GM19397 (cell line): ENCODE measurements around the gene NBDY.
"Not testable (repeated sequence)": the region's sequence is repeated elsewhere in the genome, so short reads cannot be mapped to it uniquely, and the experiment has no call there.

Experiments used
- ATAC-seq: cut with Tn5 transposase; IDR thresholded peaks from one replicate; pipeline ENCODE4 v1.9.1; 2021; ENCODE audit warnings: mild to moderate bottlenecking, moderate library complexity; ENCODE audit not compliant: unreplicated experiment

NBDY gene, protein sequence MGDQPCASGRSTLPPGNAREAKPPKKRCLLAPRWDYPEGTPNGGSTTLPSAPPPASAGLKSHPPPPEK

DNA sequence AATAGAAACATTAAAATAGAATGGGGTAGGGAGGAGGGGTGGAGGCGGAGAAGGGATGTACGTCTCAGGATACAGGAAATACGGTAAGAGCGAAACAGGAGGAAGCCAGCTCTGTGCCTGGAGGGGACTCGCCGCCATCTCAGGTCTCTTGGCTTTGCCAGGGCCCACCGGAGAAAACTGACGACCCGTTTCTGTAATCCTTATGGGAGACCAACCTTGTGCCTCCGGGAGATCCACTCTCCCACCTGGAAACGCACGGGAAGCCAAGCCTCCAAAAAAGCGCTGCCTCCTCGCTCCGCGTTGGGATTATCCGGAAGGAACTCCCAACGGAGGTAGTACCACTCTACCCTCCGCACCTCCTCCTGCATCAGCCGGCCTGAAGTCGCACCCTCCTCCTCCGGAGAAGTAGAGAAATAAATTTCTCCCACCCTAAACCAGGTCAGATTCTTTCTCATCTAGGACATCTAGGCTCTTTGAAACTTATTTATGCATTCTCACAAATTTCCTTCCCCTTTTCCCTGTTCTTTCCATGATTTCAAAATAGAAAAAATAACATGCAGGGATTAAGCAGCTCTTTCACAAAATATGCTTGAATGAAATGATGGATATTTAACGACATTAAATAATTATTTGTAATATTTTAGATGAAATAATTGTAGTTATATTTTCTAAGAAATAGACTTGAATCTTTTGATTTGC is at the start of gene NBDY:
Gene NBDY, plus strand, starts transcription at position 92 of the 699 bp plus-strand sequence. Its CDS starts 111 bp downstream, at position 203.
- ATAC-seq, result peak; percentile 74

DNA sequence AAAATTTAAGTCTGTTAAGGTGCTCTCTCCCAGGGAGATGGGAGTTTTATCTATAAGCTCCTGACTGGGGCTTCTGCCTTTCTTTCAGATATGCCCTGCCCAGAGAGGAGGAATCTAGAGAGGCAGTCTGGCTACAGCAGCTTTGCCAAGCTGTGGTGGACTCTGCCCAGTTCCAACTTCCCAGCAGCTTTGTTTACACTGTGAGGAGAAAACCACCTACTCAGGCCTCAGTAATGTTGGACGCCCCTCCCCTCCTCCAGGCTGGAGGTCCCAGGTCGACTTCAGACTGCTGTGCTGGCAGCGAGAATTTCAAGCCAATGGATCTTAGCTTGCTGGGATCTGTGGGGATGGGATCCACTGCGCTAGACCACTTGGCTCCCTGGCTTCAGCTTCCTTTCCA is 24.5 kb upstream of the NBDY start:
- ATAC-seq, result not testable (repeated sequence)

DNA sequence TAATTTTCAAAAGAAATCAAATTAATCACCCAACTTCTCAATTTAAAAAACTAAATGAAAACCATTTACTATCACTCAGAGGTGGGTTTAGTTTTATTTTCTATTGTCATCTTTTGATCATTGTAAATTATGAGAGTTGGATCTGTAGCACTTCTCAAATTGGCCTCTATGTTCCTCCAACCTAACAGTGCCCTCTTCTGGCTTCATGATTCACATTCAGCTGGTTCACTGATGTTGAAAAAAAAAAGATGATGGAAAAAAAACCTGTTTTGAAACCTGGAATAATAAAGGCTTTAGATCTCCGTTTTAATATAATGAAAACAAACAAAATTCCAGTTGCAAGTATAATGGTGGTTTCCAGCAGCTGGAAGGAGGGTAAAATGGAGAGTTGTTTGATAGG is 2.4 kb upstream of the NBDY start:
- no peak for ATAC-seq

DNA sequence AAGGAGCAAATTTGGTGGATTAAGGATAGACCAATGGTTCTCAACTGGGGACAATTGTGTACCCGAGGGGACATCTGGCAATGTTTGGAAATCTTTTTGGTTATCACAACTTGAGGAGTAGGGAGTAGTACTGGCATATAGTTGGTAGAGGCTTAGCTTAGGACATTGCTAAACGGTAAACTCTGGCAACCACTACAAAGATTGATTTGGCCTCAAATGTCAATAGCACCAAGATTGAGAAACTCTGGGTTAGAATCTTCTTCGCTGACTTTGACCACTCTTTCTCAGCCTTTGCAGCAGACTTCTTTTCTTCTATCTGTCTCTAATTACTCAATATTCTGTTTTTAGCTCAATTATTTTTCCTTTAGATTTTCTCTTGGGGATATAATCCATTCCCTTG is 1.5 kb upstream of the NBDY start:
- ATAC-seq, result no peak

DNA sequence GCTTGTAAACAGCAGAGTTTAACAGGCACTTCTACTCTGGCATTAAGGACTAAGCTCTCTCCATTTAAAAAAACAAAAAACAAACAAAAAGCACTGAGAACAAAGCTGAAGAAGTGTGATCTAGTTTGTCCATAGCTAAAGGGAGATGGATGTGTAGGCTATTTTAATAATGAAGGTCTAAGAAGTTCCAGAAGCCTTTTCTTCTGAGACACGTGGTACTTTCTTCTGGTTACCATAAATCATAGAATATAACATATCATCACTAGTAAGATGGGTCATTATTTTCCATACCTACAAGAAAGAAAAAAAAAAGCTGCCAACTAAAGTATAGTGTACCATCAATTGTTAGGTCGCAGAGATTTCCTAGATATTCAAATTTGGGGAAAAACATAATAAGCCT is 722 bp upstream of the NBDY start:
- ATAC-seq, result no peak

DNA sequence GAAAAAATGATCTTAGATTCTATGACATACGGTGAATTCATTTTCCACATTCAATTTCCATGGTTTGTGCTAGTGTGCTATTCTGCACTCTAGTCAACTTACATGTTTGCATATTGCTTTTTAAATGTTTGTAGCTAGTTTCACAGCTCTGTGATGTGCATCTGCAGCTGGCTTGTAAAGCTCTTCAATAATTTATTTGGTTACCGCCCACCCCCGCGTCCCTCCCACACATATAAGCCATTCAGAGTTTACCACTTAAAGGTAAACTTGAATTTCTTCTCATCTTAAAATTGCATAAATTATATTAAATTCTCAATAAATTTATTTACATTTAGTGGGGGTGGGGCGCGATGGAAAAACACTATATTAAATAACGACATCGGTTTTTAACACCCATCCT is 291 bp upstream of the NBDY start:
- ATAC-seq, result peak; percentile 40

DNA sequence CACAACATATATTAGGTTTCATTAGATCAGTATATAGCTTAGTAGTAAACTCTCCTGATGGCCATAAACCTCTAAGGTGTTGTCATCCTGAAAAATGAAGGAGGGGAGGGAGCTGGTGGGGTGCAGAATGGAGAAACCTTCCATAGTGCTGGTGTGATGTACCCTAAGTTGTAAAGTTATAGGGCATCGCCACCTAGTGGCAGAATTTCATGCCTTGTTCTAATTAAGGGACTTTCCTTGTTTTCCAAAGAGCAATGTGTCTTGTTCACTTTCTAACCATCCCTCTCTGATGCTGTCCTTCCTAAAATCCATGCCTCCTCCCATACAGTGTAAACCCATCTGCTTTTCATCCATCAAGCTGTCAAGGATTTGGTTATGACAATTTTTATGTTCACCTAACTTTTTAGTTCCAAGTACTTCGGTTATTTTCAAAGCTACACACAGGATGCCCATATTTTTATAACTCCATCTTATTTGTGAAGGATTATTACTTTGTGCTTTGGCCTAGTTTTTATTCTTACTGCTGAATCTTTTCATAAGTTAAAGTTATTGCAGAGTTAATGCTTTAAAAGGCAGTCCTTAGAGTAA is 4.5 kb downstream of the NBDY start:
- no peak for ATAC-seq

DNA sequence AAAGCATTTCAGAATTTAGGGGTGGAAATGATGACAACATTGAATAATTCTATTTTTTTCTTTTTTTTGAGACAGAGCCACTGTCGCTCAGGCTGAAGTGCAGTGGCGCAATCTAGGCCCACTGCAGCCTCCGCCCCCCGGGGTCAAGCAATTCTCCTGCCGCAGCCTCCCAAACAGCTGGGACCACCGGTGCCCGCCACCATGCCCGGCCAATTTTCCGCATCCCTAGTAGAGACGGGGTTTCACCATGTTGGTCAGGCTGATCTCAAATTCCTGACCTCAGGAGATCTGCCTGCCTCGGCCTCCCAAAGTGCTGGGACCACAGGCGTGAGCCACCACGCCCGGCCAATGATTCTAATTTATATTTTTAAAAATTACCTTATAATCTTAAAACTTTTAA is 7.2 kb downstream of the NBDY start:
- no peak for ATAC-seq

DNA sequence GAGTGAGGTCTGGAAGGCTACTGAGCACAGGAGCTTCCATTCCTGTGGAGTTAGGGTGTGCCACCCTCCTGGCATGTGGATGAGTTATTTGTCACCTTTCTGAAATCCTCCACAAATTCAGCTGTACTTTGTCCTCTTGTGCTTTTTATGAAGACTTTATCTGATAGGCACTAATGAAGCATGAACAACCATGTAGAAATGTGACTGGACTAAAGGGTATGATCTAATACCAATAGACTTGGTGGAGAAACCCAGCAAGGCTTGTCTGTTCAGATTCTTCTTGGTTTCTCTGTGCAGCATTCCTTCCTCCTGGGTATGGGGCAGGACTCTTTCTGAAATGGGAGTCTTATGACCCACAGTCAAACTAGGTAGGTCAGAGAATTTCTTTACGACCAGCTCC is 9.6 kb downstream of the NBDY start:
- ATAC-seq, result no peak

DNA sequence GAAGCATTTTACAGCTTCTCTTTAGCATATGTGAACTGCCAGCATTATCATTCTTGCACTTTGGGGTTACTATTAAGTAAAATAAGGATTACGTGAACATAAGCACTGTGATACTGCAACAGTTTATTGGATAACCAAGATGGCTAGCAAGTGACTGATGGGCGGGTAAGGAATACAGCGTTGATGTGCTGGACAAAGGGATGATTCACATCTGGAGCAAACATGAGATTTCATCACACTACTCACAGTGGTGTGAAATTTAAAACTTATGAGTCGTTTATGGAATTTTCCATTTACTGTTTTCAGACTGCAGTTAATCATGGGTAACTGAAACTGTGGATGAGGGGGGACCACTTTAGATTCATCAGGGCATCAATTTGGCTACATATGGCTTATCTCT is 16.0 kb downstream of the NBDY start:
- no peak for ATAC-seq

DNA sequence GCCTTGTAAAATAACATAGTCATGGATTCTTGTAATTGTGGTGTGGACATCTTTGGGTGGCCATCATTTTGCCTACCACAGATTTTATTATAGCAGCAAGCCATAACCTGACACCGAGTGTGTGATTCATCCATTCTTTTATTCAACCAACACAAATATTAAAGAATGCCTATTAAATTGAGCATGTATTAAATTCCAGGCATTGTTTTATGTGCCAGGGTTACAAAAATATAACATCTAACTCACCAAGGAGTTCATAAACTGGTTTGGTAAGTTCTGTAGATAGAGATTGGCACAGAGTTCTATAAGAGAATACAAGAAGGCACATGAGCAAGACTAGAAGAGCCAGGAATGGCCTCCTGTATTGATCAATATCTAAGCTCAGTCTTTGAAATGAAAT is 18.0 kb downstream of the NBDY start:
- ATAC-seq, result no peak

DNA sequence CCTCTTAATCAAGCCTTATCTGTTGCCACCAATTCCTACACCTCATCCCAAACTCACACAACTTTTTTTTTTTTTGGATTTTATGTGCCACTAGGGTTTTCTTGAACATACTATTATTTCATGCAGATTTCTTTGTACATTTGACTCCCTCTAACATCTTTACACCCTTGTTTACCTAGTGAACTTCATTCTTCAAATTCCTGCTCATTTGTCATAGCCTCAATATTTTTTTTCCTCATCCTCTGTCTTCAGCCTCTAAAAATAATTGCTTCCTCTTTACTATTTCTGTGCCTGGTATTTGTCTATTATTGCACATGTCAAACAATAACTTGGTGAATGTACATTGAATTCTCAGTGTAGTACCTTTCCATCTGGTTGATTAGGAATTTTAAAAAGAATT is 22.0 kb downstream of the NBDY start:
- no peak for ATAC-seq

DNA sequence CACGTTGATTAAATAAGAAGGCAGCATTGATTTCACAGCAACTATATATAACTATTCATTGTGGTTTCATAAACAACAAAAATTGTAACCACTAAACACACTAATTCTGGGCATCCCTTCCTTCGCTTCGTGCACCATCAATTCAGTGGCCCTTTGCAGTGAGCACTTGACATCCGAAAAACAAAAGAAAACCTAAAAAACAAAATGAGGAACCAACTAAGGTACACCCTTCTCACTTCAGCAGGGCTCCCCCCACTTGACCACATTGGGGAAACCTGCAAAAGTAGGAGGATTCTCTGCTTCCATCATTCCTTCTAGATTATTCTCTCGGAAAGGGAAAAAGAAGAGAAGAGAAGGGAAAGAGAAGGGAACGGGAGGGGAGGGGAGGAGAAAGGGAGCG is 28.3 kb downstream of the NBDY start:
- ATAC-seq, result no peak

DNA sequence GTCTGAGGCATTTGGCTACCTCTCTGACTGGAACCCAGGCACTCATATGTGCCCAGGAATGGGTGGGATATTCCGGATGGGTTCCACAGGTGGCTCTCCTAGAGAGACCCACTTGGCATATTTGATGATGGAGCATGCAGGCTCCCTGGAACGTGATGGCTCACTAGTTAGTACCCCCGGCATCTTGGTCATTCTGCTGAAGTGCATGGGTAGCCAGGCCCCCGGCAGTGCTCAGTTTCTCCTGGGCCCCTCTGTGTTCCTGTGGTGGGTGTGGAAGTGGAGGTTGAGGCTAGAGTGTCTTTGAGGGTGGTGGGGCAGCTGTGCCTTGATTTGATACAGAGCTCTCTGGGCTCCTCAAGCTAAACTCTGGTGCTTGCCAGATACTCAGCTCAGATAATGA is 29.4 kb downstream of the NBDY start:
- ATAC-seq, result no peak

DNA sequence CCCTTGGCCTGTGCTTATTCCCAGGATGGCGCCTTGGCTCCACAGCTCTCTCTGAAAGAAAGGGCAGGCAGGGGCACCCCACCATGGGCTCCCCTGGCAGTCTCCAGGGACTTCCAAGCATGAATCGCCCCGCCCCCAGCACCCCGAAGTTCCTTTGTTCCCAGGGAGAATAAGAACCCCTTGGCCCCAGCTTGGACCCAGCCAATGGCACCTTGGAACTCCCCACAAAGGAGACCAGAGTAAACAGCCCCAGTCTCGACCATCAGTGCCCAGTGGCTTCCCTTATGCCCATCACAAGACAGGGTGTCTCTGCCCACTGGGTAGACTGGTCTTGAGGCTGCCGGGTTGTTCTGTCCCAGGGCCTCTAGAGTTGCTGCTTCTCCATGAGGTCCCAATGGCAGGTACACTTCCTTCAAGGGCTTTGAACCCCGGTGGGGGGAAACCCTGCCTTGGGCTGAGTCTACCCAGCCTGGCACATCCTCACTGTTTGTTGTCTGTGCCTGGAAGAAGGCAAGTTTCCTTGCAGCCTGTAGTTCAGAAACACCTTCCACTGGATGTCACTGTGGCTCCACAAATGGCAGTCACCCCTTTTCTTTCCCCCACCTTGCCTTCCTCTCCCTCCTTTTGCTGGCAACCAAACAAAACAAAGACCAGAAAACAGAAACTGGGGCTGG is 30.8 kb downstream of the NBDY start:
- no peak for ATAC-seq

DNA sequence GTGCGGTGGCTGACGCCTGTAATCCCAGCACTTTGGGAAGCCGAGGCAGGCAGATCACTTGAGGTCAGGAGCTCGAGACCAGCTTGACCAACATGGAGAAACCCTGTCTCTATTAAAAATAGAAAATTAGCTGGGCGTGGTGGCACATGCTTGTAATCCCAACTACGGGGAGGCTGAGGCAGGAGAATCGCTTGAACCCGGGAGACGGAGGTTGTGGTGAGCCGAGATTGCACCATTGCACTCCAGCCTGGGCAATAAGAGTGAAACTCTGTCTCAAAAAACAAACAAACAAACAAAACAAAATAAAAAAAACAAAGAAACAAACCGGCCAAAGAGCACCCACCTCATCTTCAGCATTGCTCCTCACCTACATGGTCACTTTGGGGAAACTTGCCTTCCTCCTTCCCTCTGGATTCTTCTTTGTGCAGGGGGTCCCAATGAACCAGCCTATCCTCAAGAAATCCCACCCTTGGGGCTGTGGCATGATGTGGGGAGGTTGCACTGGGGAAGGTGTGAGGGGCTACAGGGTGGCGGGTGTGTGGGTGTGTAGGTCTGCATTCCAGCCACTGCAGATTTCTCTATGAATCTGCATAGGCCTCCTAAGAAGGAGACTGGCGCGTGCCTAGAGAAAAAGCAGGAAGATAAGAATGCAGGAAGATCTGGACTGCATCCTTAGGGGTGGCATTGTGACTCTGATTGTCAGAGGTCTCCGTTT is 31.5 kb downstream of the NBDY start:
- ATAC-seq, result not testable (repeated sequence)

DNA sequence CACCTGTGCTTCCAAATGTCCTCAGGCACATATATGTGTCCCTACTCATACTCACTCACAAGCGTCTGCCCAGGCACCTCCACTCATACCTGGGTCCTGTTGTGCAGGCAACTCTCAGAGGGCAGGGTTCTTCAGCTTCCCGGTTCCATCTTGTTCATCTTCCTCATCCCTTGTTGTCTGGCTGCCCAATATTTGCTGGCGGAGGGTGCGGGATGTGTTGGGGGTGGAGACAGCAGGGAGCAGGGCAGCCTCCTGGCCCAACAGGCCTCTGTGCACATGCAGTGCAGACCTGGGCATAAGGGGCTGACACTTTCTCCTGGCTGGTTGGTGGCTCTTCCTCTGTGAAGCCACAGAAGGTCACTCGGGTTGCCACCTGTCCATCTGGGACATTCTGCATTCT is 32.1 kb downstream of the NBDY start:
- no peak for ATAC-seq

DNA sequence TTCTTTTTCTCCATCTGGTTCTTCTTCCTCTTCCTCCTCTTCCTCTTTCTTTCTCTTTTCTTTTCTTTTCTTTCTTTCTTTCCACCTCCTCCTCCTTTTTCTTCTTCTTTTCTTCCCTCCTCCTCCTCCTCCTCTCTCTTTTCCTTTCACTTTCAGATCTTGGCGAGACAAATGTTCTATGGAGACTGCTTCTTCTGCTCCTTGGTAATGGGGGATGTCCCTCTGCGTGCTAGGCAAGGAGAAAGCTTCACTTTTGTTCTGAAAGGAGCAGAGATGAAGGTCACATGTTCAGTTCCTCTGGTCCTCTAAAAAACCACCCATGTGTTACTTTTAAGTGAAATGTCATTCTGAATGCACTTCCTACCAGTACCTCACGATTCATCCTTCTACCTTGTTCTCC is 33.2 kb downstream of the NBDY start:
- ATAC-seq, result no peak

DNA sequence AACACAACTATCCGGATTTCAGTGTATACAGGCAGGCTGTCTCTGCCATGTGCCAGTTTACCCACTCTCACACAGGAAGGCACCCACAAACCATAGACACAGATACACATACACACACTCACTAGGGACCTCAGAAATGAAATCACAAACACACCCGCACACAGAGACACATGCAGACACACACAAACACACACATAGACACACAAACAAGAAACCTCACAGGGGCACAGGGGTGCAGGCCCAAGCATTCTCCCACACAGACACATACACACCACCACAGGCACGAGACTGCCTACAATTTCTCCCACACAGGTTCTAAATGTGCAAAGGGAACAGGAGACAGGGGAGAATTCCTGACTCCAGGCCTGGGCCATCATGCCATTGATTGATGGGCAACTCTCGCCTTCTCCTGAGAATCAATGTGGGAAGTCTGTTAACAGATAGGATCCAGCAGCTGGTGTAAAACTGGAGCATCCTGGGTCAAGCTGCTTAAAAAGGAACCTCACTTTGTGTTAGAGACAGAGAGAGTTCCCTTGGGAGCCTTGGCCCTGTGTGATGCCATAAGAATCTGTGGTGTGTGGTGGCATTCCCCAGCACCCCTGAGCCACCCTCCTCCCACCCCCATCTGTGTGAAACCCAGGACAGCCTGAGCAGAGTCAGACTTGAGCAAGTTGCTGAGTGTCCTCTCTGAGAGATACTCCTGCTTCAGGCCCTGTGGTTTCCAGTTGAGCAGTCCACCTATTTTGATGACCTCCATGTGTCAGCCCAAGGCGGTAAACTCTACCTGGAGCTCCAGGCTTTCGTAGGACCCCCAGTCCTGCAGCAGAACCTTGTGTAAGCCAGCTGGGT is 33.9 kb downstream of the NBDY start:
- no peak for ATAC-seq

DNA sequence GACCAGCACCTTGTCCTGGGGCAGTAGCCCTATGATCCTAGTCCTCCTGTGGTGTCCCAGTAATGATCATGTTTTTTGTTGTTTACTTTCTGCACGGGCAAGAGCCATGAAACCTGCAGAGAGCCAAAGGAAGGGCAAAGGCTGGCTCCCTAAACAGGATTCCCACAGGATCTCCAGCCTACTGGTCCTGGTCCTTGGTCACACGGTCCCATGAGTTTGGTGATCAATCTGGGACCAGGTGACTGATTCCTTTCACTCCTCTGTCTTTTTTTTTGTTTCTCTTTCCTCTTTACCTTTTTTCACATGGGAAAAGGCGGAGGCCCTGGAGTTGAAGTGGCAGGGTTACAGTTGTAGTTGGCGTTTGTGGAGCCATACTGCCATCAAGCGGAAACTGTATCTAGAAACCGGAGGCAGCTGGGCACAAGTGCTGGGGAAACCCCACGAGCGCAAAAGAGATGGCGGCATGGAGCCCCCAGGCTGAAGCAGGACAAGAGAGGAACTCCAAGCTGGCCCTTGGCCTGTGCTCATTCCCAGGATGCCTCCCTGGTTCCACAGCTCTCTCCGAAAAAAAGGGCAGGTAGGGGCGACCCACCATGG is 34.6 kb downstream of the NBDY start:
- ATAC-seq, result no peak
